Left cardiac atrium (tissue), 4 donors: ENCODE data around the gene LMCD1. TPM values are rescaled to one million over a fixed set of nuclear protein-coding genes. Genes with fewer than 3 reads are reported as not detected.
A peak's percentile ranks its signal among the peaks of the same experiment; 100 is the strongest.

Experiments used
- ATAC-seq, 2 donors: fragments of 200-7000 bp; cut with Tn5 transposase; one replicate each; pipeline ENCODE4 v1.9.1; 2020; ENCODE audit warnings: mild to moderate bottlenecking in 2 of 2, moderate library complexity in 2 of 2
- DNase-seq: peaks from one replicate; pipeline ENCODE4 v3.0.0-alpha.2; 2020
- intact Hi-C, 2 donors: fragments of 100-400 bp; cut with DNase I; formaldehyde crosslinking; loops; one replicate each; pipeline versions ENCODE4 v1.14.1 to v1.15.1; 2022 to 2023
- total RNA-seq, 2 donors: library from RNA; stranded (reverse); fragmentation: NEBNext Ultra II Directional; extraction: Animal tissue kit (Norgen Biotek cat#: 25700); gene quantifications; one replicate each; pipeline ENCODE4 v1.2.1, GENCODE V29; 2021
- donor health status: DM: no; HTN: yes; CAD: no.
- donor health status: DM: no; HTN: yes; CAD: no; lungs with severe emphysema.
- donor health status: DM: yes; HTN: yes; CAD: no.
- donor health status: Dilated cardiomyopathy.

LMCD1 gene
- total RNA-seq, 2 donors from 2014 or later: 52.9 to 63.7 TPM

DNA sequence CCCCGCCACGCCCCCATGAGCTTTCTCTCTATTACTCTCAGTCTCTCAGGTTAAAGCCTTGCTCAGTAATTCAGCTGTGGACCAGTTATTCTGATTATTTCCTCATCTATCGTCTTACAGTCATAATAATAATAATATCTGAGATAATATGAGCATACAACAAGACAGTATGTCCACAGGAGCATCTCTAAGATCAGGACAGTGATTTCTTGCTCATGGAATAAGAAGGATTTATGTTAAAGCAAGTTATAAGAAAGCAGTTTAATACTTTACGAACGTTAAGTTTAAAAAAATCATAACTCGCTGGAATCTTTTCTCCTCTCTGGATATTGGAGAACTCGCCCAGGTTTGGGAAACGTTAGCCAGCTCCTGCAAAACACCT lies 643 bp upstream of the LMCD1 start:
- intact Hi-C loops: loop anchor here (10.0 kb wide), 2 partner anchors 94 to 104 kb away; no protein-coding TSS in a partner anchor
- ATAC-seq: no peak
- no peak for DNase-seq

DNA sequence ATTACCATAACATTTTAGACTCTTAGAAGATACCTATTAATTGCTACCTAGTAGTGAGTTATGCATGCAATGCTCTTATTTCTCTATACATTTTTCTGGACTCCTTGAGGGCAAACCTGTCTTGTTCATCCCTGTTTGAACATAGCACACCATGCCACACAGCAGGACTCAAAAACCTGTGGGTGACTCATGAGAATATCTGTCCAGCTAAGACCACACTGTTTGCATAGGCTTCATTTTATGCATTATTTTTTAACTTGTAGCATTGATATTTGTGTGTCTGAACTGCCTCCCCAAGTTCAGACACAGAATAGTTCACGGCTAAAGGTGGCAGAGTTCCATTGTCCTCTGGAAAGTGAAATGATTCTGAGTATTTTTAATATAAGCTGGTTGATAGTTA lies 1.8 kb downstream of the LMCD1 start:
- ATAC-seq (no peak), DNase-seq (no peak)
- intact Hi-C loops: loop anchor here (10.0 kb wide), 2 partner anchors 91 to 101 kb away; no protein-coding TSS in a partner anchor

DNA sequence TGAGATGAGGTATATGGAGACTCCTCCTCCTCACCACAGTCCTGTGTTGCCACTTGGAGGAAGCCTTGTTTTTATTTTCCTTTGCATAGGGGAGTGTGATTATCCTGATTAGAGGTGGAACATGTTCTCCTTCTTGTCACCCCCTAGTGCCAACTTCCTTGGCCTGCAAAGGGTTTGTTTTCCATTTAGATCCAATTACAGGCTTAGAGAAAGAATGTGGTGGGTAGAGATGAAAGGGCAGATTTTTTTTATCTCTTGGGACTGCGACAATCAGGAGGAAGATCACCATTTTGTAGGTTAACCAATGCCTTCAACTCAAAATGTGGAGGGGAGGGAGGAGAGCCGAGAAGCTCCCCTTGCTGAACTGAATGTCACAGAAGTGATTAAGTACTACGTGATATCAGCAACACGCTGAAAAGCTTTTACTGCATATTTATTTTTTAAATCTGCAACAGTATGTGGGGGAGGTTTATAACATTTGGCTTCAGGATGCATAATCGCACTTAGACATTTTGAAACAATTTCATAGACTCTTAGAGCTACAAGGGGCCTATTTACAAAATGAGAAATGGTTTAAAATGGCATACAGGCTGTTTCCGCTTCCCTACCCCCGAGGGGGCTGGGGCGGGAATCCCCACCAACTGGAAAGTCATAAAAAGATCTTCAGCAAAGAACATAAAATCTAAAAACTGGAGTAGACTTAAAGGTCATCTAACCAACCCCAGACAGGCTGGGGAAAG lies 2.4 kb downstream of the LMCD1 start:
- intact Hi-C loops: loop anchor here (10.0 kb wide), 2 partner anchors 91 to 101 kb away; no protein-coding TSS in a partner anchor
- ATAC-seq (no peak), DNase-seq (no peak)

DNA sequence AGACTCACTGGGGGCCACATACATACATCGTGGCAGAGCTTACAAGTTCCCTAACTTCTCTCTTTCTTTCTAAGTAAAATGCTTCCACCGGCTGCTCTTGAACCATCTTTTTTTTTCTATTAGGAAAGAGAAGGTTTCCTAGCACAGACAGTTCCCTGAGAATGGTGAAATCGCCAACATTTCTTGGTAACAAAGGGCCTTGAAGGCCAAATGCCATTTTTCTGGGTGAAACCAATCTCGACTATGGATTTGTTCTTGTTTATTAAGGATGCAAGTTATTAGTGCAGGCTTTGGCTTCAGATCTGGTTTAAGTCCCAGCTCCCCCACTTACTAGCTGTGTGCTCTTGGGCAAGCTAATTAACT lies 3.0 kb downstream of the LMCD1 start:
- ATAC-seq (no peak), DNase-seq (no peak)
- intact Hi-C loops: loop anchor here (10.0 kb wide), 2 partner anchors 90 to 100 kb away; no protein-coding TSS in a partner anchor

DNA sequence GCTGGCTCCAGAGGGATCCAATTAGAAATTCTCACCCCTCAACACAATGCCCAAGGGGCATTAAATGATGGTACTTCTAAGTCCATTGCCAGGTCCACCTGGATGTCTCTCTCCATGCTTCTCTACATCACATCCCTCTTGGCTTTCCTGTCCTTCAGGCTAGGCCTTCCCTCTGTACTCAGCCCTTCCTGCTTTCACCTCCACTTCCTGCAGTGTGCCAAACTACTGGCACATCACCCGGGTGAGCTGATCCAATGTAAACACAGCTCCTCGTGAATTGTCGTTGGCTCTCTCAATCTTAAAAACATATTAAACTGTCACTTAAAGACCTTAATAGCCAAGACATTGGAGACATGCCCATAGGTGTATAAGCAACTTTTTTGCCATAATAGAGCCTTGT lies 4.0 kb downstream of the LMCD1 start:
- no peak for DNase-seq
- intact Hi-C loops: loop anchor here (10.0 kb wide), 2 partner anchors 89 to 99 kb away; no protein-coding TSS in a partner anchor
- ATAC-seq: no peak

DNA sequence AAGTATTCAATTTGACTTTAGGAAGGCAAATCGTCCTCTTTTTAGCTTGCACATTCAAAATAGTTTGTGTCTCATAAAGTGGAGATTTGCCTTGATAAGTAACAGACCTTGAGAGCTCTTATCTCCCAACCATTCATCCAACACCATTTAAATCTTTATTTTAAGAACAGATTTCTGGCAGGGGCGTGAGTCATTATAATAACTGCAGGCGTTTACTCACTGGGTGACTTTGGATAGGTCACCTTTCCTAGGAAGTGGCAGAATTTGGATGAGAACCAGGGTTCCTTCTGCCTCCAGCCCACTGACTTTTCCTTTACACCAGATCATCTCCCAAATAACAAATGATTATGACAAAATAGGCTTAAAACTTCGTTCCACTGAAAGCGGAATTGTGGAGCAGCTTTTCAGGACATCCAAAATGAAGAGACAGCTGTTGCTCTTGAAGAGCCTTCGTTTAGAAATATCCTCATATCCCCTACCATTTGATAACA lies 5.0 kb downstream of the LMCD1 start:
- intact Hi-C loops: loop anchor here (10.0 kb wide), 2 partner anchors 88 to 98 kb away; no protein-coding TSS in a partner anchor
- ATAC-seq (peak; percentile 3 to 33), DNase-seq (no peak)

DNA sequence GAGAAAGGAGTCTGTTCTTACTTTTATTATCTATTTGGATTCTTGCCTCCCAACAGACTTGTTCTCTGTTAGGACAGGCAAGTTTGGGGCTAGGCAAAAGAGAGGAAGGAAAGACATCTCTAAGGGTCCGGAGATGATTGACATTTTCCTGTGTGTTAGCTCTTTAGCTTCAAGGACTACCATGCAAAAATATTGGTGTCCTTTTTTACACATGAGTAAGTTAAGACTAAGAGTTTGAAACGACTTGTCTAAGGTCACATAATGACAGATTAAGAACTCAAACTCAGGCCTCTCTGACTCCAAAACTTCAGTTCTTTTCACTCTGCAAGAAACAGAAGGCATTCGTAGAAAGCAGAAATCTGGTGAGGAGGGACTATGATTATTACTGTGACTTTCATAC lies 5.9 kb downstream of the LMCD1 start:
- ATAC-seq (no peak), DNase-seq (no peak)
- intact Hi-C loops: loop anchor here (10.0 kb wide), 2 partner anchors 87 to 97 kb away; no protein-coding TSS in a partner anchor

DNA sequence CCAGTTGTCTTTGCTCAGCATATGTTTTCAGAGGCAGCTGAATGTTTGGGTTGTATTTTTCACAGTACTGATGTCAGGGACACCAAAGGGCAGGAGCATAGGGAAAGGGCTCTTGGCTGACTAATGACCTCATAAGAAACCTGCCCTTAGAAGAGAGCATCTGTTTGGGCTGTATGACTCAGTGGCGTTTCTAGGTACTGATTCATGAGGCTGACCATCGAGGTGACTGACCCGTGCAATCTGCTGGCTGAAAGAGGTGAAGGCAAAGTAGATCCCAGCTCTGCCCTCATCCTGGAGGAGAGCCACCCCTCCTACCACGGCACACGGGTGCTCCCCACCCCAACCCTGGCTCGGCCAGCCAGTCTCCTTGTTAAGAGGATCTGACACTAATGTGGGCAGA lies 8.3 kb downstream of the LMCD1 start:
- no peak for DNase-seq
- intact Hi-C loops: loop anchor here (10.0 kb wide), 2 partner anchors 85 to 95 kb away; no protein-coding TSS in a partner anchor
- peak in 1 of 2 donors; percentile 54 for ATAC-seq

DNA sequence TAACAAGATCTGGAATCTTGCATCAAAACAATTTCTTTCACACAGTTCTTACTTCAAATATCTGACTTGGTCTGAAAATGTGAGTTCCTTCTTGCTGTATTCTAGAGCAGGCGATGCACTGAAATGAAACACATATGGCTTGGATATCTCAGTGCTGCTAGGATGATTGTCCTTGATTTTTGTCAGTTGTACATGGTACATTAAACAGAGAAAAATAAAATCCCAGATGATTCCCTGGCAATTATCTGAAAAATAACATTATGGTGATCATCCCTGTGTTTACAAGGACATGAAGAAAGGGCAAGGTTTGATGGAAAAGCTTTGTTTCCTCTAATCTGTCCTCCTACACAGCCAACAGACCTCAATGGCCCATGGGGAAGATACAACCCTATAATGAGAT lies 10.6 kb downstream of the LMCD1 start:
- ATAC-seq (no peak), DNase-seq (no peak)
- intact Hi-C loops: no loop called here

DNA sequence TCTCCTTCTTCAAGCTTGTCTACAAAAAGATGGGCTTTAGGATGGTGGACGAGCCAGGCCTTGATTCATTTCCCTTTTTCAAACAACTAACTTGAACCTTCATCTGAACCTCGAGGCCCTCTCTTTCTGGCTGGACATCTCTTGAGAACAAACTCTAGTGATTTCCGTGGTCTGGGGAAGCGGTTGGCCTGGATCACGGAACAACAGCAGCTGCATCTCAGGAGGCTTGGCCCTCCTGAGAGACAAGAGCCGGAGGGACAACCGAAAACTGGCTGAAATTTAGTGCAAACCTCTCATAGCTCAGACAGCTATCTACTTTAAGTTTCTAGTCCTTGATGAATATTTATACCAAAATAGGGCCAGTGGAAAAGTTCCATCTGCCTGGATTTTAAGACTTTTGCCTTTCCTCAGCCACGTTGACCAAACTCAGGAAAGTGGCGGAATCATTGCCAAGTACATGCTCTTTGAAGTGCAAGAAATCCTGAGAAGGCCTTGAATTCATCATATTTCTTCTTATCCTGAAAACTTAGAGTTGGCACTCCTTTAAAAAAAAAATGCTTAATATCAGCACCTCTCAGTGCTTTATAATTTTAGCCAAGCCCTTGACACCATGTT lies 14.5 kb downstream of the LMCD1 start:
- ATAC-seq: peak; percentile 23 to 60
- peak; percentile 25 for DNase-seq
- intact Hi-C loops: no loop called here

DNA sequence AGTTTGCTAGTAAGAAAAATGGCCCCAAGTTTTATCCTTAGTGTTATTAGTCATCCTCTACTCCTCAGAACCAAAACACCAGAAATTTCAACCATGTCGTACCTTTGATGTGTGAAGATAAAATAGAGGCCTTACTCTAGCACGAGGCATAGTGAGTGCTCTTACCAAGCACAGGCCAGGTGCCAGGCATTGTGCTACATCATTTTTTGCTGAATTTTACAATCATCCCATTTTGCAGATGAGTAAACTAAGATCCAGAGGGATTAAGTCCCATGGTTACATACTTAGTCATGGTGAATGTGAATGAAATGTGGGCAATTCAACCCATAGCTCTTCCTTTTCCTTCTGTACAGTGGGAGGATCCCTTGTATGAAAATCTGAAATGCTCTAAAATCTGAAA lies 15.2 kb downstream of the LMCD1 start:
- intact Hi-C loops: no loop called here
- ATAC-seq: no peak
- DNase-seq: no peak

DNA sequence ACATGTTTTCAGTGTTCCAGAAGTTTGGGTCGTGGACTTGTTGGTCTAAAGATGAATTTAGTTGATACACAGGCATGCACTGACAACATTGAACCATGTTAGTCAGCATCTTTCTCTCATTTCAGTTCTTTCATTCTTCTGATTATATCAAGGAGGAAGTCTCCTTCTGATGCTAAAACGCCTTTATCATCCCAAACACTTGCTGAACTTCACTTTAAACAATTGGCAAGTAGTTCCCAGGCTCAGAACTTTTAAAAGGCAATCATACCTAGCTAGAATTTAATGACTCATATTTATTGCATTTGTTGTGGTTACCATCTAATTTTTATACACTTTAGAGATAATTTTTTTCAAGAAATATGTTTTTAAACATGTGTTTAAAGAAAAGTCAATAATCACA lies 15.9 kb downstream of the LMCD1 start:
- intact Hi-C loops: no loop called here
- ATAC-seq (no peak), DNase-seq (no peak)

DNA sequence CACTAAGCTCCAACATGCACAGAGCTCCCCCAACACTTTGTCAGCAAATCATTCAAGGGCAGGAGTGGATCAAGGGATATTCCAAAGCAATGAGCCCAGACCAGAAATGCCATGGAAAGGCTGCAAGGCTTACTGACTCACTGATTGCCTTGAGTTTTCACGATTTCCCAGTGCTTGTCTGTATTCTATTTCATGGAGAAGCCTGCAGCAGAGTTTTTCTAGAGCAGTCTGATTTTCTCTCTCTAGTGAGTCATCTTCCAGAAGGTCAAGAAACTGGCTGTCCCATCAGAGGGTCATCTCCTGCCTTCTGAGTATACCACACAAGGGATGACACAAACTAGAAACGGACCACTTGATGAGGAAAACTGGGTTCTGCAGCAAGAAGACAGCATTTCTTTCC lies 16.5 kb downstream of the LMCD1 start:
- DNase-seq: no peak
- no peak for ATAC-seq
- intact Hi-C loops: no loop called here

DNA sequence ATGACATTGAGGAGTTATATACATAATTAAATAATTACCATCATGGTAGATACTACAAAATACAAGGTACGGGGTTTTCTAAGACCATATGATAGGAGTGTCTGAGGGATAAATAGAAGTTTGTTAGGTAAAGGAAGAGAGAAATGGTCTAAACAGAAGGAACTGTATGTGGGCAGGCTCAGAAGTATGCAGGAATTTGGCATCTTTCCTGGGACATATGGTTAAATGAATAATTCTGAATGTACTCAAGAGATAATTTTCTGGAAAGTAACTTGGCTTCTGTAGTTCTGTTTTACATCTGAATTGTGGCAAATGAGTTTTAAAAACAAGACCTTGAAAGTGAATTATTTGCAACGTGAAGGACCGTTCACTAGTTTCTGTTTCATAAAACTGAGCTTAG lies 17.5 kb downstream of the LMCD1 start:
- DNase-seq: no peak
- intact Hi-C loops: no loop called here
- no peak for ATAC-seq

DNA sequence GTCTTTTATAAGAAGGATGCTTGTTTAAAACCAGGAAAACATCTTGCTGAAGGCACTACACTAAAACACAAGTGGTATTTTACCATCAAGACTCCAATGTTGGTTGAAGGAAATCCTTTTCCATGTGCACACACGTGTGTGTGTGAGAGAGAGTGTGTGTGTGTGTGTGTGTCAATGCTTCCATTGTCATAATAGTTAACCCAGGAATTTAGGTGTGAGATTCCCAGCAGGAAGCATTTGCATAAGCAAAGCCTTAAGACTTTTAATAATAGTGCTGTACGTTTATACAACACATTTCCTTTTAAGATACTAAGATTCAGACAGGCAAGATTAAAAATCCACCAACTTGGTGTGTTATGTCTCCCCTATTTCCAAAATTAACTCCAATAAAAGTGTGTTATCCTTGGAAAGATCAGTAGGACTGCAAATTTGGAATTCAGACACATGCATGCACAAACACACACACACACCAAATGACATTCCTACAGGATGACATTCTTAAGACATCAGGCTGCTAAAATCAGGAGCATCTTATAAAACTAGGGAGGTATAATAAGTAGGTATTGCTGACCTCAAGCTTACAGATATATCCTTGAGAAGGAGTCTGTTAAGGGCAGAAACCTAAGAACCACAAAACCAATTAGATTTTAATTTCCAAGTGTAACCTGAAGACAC lies 18.3 kb downstream of the LMCD1 start:
- intact Hi-C loops: no loop called here
- no peak for ATAC-seq
- no peak for DNase-seq

DNA sequence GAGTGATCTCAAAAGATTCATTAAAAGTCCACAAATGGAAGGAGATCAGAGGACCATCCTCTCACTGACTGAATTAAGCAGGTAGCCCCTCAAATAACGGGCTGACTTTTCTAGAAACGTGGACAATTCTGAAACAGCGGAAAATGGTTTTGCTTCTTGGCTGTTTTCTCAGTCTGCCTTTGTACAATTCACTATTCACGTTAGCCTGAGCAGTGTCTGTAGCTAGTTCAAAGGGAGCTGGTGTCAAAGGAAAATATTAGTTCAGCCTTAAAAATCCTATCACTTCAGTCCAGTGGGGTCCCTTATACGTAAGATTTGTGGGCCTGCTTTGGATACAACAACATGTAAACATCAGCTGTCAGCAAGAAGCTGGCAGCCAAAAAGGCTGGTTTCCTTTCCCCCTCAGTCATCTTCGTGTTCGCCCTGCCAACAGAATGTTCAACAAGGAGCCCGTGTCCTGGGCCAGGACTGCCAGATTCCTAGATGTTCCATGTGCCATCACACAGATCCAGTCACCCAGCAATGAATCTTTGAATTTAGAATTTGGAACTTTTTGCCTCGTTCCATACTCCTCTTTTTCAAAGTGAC lies 19.3 kb downstream of the LMCD1 start:
- intact Hi-C loops: no loop called here

DNA sequence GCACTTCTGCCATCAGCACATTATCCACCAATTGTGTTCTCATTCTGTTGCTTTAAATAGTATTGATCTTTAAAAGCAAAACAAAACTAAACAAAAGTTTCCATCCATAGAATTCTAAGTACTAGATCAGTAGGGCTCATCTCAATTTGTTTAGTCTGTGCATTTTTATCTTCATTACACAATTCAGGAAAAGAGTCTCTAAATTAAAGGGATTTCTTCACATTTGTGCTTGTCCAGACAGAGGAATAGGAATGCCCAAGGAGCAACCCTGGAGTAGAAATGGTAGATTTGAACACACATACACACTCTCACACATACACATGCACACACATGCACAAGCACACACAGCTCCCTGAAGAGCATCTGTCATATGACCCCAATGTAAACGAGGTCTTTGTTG lies 21.4 kb downstream of the LMCD1 start:
- ATAC-seq (no peak), DNase-seq (no peak)
- intact Hi-C loops: no loop called here

More for the DNA sequence above, 19.3 kb downstream of the LMCD1 start:
- no peak for ATAC-seq
- no peak for DNase-seq

DNA sequence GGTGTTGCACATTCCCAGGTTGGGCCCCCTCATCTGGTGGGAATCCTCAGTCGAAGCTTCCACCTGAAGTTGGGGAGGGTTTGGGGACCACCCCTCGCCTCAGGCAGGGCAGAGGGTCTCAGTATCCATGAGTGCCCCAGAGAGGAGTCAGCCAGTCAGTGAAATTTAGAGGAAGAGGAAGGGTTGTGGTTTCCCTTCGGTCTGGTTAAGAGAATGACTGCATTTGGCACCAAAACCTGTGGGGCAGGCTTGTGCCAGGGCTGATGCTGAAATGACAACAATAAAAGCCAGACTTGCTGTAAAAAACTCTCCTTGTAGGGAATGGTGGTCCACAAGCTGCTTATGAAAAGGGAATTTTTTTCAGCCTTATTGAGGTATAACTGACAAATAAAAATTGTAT lies 22.6 kb downstream of the LMCD1 start:
- intact Hi-C loops: no loop called here
- peak in 1 of 2 donors; percentile 27 for ATAC-seq
- no peak for DNase-seq

DNA sequence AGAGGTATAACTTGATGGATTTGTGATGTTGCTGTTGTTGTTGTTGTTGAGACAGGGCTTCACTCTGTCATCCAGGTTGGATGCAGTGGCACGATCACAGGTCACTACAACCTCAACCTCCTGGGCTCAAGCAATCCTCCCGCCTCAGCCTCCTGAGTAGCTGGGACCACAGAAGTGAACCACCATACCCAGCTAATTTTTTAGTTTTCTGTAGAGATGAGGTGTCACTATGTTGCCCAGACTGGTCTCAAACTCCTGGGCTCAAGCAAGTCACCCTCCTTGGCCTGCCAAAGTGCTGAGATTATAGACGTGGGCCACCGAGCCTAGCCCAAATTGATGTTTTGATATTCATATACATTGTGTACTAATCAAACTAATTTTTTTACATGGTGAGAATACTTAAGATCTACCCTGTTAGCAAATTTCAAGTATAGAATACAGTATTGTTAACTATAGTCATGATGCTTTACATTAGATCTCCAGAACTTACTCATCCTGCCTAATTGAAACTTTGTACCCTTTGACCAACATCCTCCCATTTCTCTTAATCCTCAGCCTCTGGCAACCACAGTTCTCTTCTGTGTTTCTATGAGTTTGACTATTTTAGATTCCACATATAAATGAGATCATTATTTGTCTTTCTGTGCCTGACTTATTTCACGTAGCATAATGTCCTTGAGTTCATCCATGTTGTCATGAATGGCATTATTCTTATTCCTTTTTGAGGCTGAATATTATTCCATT lies 23.2 kb downstream of the LMCD1 start:
- ATAC-seq (no peak), DNase-seq (no peak)
- intact Hi-C loops: no loop called here
